ENCODE data around the gene CASQ1.

CASQ1 gene

DNA sequence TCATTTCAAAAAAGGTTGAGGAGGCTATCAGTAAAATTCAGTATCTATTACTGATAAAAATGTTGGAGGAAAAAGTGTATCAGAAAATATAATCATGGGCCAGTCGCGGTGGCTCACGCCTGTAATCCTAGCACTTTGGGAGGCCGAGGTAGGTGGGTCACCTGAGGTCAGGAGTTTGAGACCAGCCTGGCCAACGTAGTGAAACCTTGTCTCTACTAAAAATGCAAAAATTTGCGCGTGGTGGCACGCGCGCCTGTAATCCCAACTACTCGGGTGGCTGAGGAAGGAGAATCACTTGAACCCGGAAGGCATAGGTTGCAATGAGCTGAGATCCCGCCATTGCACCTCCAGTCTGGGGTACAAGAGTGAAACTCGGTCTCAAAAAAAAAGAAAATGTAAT, 44.3 kb upstream of the CASQ1 start:
- Histone ChIP-seq H3K4me1 (ENCODE audit: control insufficient read depth, insufficient read depth, low read length) (no peaks in the 10 kb centered on the region), H3K36me3 (ENCODE audit: control insufficient read depth in 2 of 2, insufficient read depth in 1 of 2, low read length in 2 of 2) (no peaks in the 10 kb centered on the region), H3K9me3 (ENCODE audit: control insufficient read depth, insufficient read depth, low read depth, low read length) (no peaks in the 10 kb centered on the region), H3K27ac (ENCODE audit: extremely low read depth, low read depth, low read length) (no peak overlapping the region), H3K4me3 (ENCODE audit: low read depth, low read length) (no peak overlapping the region)
- no peak for TF ChIP-seq ZNF600 (tag by site-specific recombination; IDR thresholded peaks at IDR 0.05)
- no peak for TF ChIP-seq ZNF354C (tag by site-specific recombination; IDR thresholded peaks at IDR 0.05; ENCODE audit: borderline replicate concordance, low read depth)
- TF ChIP-seq, protein P1, sequence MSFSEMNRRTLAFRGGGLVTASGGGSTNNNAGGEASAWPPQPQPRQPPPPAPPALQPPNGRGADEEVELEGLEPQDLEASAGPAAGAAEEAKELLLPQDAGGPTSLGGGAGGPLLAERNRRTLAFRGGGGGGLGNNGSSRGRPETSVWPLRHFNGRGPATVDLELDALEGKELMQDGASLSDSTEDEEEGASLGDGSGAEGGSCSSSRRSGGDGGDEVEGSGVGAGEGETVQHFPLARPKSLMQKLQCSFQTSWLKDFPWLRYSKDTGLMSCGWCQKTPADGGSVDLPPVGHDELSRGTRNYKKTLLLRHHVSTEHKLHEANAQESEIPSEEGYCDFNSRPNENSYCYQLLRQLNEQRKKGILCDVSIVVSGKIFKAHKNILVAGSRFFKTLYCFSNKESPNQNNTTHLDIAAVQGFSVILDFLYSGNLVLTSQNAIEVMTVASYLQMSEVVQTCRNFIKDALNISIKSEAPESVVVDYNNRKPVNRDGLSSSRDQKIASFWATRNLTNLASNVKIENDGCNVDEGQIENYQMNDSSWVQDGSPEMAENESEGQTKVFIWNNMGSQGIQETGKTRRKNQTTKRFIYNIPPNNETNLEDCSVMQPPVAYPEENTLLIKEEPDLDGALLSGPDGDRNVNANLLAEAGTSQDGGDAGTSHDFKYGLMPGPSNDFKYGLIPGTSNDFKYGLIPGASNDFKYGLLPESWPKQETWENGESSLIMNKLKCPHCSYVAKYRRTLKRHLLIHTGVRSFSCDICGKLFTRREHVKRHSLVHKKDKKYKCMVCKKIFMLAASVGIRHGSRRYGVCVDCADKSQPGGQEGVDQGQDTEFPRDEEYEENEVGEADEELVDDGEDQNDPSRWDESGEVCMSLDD (tag by site-specific recombination; IDR thresholded peaks at IDR 0.05), result no peak
- no peak for TF ChIP-seq ZNF660 (tag by site-specific recombination; IDR thresholded peaks at IDR 0.05)
- TF ChIP-seq HOXD13 (CRISPR knock-in tag; IDR thresholded peaks at IDR 0.05; ENCODE audit: borderline replicate concordance), result no peak
- TF ChIP-seq ZNF404 (tag by site-specific recombination; IDR thresholded peaks at IDR 0.05), result no peak
- no peak for TF ChIP-seq ZNF555 (tag by site-specific recombination; conservative IDR thresholded peaks at IDR 0.05)
- no peak for TF ChIP-seq ZNF10 (tag by site-specific recombination; IDR thresholded peaks at IDR 0.05)
- no peak for TF ChIP-seq PRDM4 (tag by site-specific recombination; IDR thresholded peaks at IDR 0.05)
- TF ChIP-seq, protein P2, sequence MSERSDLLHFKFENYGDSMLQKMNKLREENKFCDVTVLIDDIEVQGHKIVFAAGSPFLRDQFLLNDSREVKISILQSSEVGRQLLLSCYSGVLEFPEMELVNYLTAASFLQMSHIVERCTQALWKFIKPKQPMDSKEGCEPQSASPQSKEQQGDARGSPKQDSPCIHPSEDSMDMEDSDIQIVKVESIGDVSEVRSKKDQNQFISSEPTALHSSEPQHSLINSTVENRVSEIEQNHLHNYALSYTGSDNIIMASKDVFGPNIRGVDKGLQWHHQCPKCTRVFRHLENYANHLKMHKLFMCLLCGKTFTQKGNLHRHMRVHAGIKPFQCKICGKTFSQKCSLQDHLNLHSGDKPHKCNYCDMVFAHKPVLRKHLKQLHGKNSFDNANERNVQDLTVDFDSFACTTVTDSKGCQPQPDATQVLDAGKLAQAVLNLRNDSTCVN (tag by site-specific recombination; optimal IDR thresholded peaks at IDR 0.05), result no peak
- TF ChIP-seq KLF17 (tag by site-specific recombination; IDR thresholded peaks at IDR 0.05), result no peak
- TF ChIP-seq ZNF473 (tag by site-specific recombination; IDR thresholded peaks at IDR 0.05), result no peak
- TF ChIP-seq, protein P3, sequence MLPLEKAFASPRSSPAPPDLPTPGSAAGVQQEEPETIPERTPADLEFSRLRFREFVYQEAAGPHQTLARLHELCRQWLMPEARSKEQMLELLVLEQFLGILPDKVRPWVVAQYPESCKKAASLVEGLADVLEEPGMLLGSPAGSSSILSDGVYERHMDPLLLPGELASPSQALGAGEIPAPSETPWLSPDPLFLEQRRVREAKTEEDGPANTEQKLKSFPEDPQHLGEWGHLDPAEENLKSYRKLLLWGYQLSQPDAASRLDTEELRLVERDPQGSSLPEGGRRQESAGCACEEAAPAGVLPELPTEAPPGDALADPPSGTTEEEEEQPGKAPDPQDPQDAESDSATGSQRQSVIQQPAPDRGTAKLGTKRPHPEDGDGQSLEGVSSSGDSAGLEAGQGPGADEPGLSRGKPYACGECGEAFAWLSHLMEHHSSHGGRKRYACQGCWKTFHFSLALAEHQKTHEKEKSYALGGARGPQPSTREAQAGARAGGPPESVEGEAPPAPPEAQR (tag by site-specific recombination; IDR thresholded peaks at IDR 0.05), result no peak
- TF ChIP-seq ZNF843 (tag by site-specific recombination; IDR thresholded peaks at IDR 0.05), result no peak
- TF ChIP-seq, protein P4, sequence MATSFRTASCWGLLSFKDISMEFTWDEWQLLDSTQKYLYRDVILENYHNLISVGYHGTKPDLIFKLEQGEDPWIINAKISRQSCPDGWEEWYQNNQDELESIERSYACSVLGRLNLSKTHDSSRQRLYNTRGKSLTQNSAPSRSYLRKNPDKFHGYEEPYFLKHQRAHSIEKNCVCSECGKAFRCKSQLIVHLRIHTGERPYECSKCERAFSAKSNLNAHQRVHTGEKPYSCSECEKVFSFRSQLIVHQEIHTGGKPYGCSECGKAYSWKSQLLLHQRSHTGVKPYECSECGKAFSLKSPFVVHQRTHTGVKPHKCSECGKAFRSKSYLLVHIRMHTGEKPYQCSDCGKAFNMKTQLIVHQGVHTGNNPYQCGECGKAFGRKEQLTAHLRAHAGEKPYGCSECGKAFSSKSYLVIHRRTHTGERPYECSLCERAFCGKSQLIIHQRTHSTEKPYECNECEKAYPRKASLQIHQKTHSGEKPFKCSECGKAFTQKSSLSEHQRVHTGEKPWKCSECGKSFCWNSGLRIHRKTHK (tag by site-specific recombination; IDR thresholded peaks at IDR 0.05), result no peak
- TF ChIP-seq ZNF133 (tag by site-specific recombination; IDR thresholded peaks at IDR 0.05), result no peak
- no peak for TF ChIP-seq ZNF629 (tag by site-specific recombination; IDR thresholded peaks at IDR 0.05)
- TF ChIP-seq, protein P5, sequence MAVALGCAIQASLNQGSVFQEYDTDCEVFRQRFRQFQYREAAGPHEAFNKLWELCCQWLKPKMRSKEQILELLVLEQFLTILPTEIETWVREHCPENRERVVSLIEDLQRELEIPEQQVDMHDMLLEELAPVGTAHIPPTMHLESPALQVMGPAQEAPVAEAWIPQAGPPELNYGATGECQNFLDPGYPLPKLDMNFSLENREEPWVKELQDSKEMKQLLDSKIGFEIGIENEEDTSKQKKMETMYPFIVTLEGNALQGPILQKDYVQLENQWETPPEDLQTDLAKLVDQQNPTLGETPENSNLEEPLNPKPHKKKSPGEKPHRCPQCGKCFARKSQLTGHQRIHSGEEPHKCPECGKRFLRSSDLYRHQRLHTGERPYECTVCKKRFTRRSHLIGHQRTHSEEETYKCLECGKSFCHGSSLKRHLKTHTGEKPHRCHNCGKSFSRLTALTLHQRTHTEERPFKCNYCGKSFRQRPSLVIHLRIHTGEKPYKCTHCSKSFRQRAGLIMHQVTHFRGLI (tag by site-specific recombination; IDR thresholded peaks at IDR 0.05), result no peak
- TF ChIP-seq ZNF24 (tag by site-specific recombination; IDR thresholded peaks at IDR 0.05), result no peak
- TF ChIP-seq ZNF391 (tag by site-specific recombination; IDR thresholded peaks at IDR 0.05; ENCODE audit: borderline replicate concordance, low read depth), result no peak
- ChIA-PET POLR2A (interaction anchor here (1.3 kb wide), 1 partner anchor 23 kb away, joined by 3 read pairs; no protein-coding TSS in a partner anchor), CTCF (interaction anchor here (0.9 kb wide), 1 partner anchor 43 kb away, joined by 3 read pairs; no protein-coding TSS in a partner anchor)

Data from HEK293 (cell line).